PC-3 (cell line): ENCODE measurements around the gene SLC38A6.

ENCODE experiments used
- CTCF ChIP-seq: fragments of 300-600 bp; sonication (generic); conservative IDR thresholded peaks from 2 replicates; pipeline ENCODE4 v1.5.1; 2017; ENCODE audit warnings: antibody characterized with exemption, low read depth, mild to moderate bottlenecking, low read length
- EZH2 ChIP-seq: fragments of 300-600 bp; sonication (generic); IDR thresholded peaks from one replicate; pipeline ENCODE4 v1.6.1; 2017; ENCODE audit warnings: antibody characterized with exemption, mild to moderate bottlenecking, low read length; ENCODE audit not compliant: unreplicated experiment
- EZH2phosphoT487 ChIP-seq: fragments of 300-600 bp; sonication (generic); IDR thresholded peaks from 2 replicates; pipeline ENCODE4 v1.6.1; 2018; ENCODE audit warnings: mild to moderate bottlenecking, antibody characterized with exemption, low read length, borderline replicate concordance

- no peak for TF ChIP-seq CTCF
- no peak for TF ChIP-seq EZH2
- TF ChIP-seq EZH2phosphoT487, result no peak
These were observed 109.6 kb downstream of the SLC38A6 start for GRCh38 chr14:61090432-61091216.
